Aorta (tissue), 5 donors: Measurements from ENCODE around the gene RAB3GAP1. TPM values are rescaled to one million over a fixed set of nuclear protein-coding genes. Genes with fewer than 3 reads are reported as not detected.
"Not testable (repeated sequence)": the region's sequence is repeated elsewhere in the genome, so short reads cannot be mapped to it uniquely, and the experiment has no call there.

Experiments used
- ATAC-seq: fragments of 200-7000 bp; cut with Tn5 transposase; one replicate; pipeline ENCODE4 v1.9.1; 2022; ENCODE audit warnings: moderate library complexity; ENCODE audit not compliant: low FRiP score
- DNase-seq, 2 donors: peaks; one replicate each; pipeline ENCODE4 v3.0.0-alpha.2; 2020
- H3K27ac ChIP-seq, 2 donors: one replicate each; pipeline ENCODE4 v1.5.1; 2013; ENCODE audit warnings: low read length in 2 of 2, mild to moderate bottlenecking in 2 of 2, moderate library complexity in 2 of 2, control low read depth in 1 of 2, inconsistent platforms in 1 of 2, low read depth in 1 of 2
- H3K27me3 ChIP-seq, 2 donors: one replicate each; pipeline ENCODE4 v1.6.1; 2013; ENCODE audit warnings: control low read depth in 1 of 2, low read length in 1 of 2, mild to moderate bottlenecking in 1 of 2, moderate library complexity in 1 of 2; ENCODE audit not compliant: insufficient read depth in 2 of 2, control insufficient read depth in 1 of 2
- H3K36me3 ChIP-seq, 2 donors: one replicate each; pipeline ENCODE4 v1.6.1; 2013; ENCODE audit warnings: control low read depth in 1 of 2, low read length in 1 of 2, mild to moderate bottlenecking in 1 of 2; ENCODE audit not compliant: insufficient read depth in 2 of 2, control insufficient read depth in 1 of 2
- H3K4me1 ChIP-seq, 2 donors: one replicate each; pipeline ENCODE4 v1.6.1; 2013; ENCODE audit warnings: low read length in 2 of 2, control low read depth in 1 of 2, mild to moderate bottlenecking in 1 of 2, moderate library complexity in 1 of 2; ENCODE audit not compliant: insufficient read depth in 2 of 2, control insufficient read depth in 1 of 2
- H3K4me3 ChIP-seq, 2 donors: one replicate each; pipeline ENCODE4 v1.5.1; 2013; ENCODE audit warnings: low read length in 2 of 2, control low read depth in 1 of 2, mild to moderate bottlenecking in 1 of 2
- H3K9me3 ChIP-seq: one replicate; pipeline ENCODE4 v1.6.1; 2013; ENCODE audit warnings: mild to moderate bottlenecking, low read length; ENCODE audit not compliant: control insufficient read depth
- WGBS, 2 donors: extraction: QIAGEN DNeasy Blood & Tissue Kit; methylation state at CpG; one replicate each; pipeline ENCODE4 v1.1.7; 2013; 5-methylcytosine and 5-hydroxymethylcytosine counted together
- intact Hi-C, 2 donors: fragments of 100-400 bp; cut with DNase I; formaldehyde crosslinking; loops; one replicate each; pipeline versions ENCODE4 v1.14.2 to v1.15.0; 2022
- polyA plus RNA-seq, 2 donors: library from polyadenylated mRNA; stranded (reverse); fragments of 200-250 nt; gene quantifications; one replicate each; pipeline ENCODE4 v1.2.3, GENCODE V29; 2013
- total RNA-seq, 2 donors: library from RNA; stranded (reverse); fragmentation: NEBNext Ultra II Directional; extraction: Animal tissue kit (Norgen Biotek cat#: 25700); gene quantifications; one replicate each; pipeline ENCODE4 v1.2.1, GENCODE V29; 2021
- donor health status: healthy with polysubstance abuse.
- donor health status: Bipolar disorder and iron deficiency.
- donor health status: DM: no; HTN: no; CAD: no.
- donor health status: DM: no; HTN: no; CAD: no.
- donor health status: DM: yes; HTN: yes; CAD: no.

Gene RAB3GAP1
- total and polyA plus RNA-seq, 4 donors: 30.2 to 86.1 (median 49.0) TPM

GRCh38 chr2:135066710-135067109 is 14.6 kb downstream of the RAB3GAP1 start:
- 0 to 9% methylated on average over 1 of the region's 1 CpG for WGBS, 2 donors
- intact Hi-C loops: no loop called here
- ATAC-seq: no peak

GRCh38 chr2:135072125-135072997 is 20.3 kb downstream of the RAB3GAP1 start:
- H3K36me3 ChIP-seq: no peaks in the 10 kb centered on the region
- H3K4me1 ChIP-seq: peaks cover 0 to 4% of the 10 kb centered on the region in 2 donors
- H3K27me3 ChIP-seq: no peaks in the 10 kb centered on the region
- intact Hi-C loops: no loop called here
- 96 to 99% methylated on average over 3 of the region's 3 CpGs for WGBS, 2 donors
- no peak overlapping the region for H3K4me3 ChIP-seq
- H3K9me3 ChIP-seq: no peaks in the 10 kb centered on the region
- H3K27ac ChIP-seq: no peak overlapping the region
- DNase-seq (no peak), ATAC-seq (no peak)

More at GRCh38 chr2:135066710-135067109, 14.6 kb downstream of the RAB3GAP1 start:
- Histone ChIP-seq H3K36me3 (peaks cover 0 to 1% of the 10 kb centered on the region in 2 donors), H3K9me3 (no peaks in the 10 kb centered on the region), H3K27ac (no peak overlapping the region), H3K27me3 (no peaks in the 10 kb centered on the region), H3K4me1 (no peaks in the 10 kb centered on the region), H3K4me3 (no peak overlapping the region)
- no peak for DNase-seq

GRCh38 chr2:135074216-135074615 is 22.1 kb downstream of the RAB3GAP1 start:
- Histone ChIP-seq H3K9me3 (no peaks in the 10 kb centered on the region), H3K27ac (no peak overlapping the region), H3K27me3 (no peaks in the 10 kb centered on the region), H3K4me1 (peaks cover 0 to 4% of the 10 kb centered on the region in 2 donors), H3K36me3 (no peaks in the 10 kb centered on the region), H3K4me3 (no peak overlapping the region)
- no peak for ATAC-seq
- intact Hi-C loops: no loop called here
- no peak for DNase-seq
- WGBS, 2 donors: 84 to 90% methylated on average over 3 of the region's 3 CpGs

GRCh38 chr2:135076556-135076955 is 24.5 kb downstream of the RAB3GAP1 start:
- intact Hi-C loops: no loop called here
- H3K9me3 ChIP-seq: no peaks in the 10 kb centered on the region
- WGBS, 2 donors: 97 to 98% methylated on average over 2 of the region's 2 CpGs
- H3K27me3 ChIP-seq: no peaks in the 10 kb centered on the region
- no peak for DNase-seq
- H3K36me3 ChIP-seq: no peaks in the 10 kb centered on the region
- peaks cover 2 to 4% of the 10 kb centered on the region in 2 donors for H3K4me1 ChIP-seq
- no peak for ATAC-seq
- no peak overlapping the region for H3K4me3 ChIP-seq
- no peak overlapping the region for H3K27ac ChIP-seq

- Histone ChIP-seq H3K27me3 (no peaks in the 10 kb centered on the region), H3K4me3 (no peak overlapping the region), H3K27ac (no peak overlapping the region), H3K4me1 (peaks cover under 1 to 2% of the 10 kb centered on the region in 2 donors), H3K9me3 (no peaks in the 10 kb centered on the region), H3K36me3 (no peaks in the 10 kb centered on the region)
- ATAC-seq: no peak
- no peak for DNase-seq
- intact Hi-C loops: no loop called here
Measured at GRCh38 chr2:135078417-135078816, 26.3 kb downstream of the RAB3GAP1 start.

GRCh38 chr2:135086222-135086621 is 34.1 kb downstream of the RAB3GAP1 start:
- Histone ChIP-seq H3K27me3 (no peaks in the 10 kb centered on the region), H3K27ac (no peak overlapping the region), H3K4me1 (no peaks in the 10 kb centered on the region), H3K4me3 (no peak overlapping the region), H3K9me3 (no peaks in the 10 kb centered on the region), H3K36me3 (no peaks in the 10 kb centered on the region)
- 75 to 86% methylated on average over 2 of the region's 2 CpGs for WGBS, 2 donors
- no peak for ATAC-seq
- DNase-seq: no peak
- intact Hi-C loops: no loop called here

GRCh38 chr2:135089597-135089996 is 37.5 kb downstream of the RAB3GAP1 start:
- H3K27ac ChIP-seq, H3K4me3 ChIP-seq, ATAC-seq, intact Hi-C loops, H3K4me1 ChIP-seq, H3K9me3 ChIP-seq, DNase-seq, H3K36me3 ChIP-seq, H3K27me3 ChIP-seq: not testable (repeated sequence)
- 98% methylated on average over 4 of the region's 4 CpGs for WGBS, 2 donors

- Histone ChIP-seq H3K27ac (no peak overlapping the region), H3K9me3 (no peaks in the 10 kb centered on the region), H3K4me1 (no peaks in the 10 kb centered on the region), H3K4me3 (no peak overlapping the region), H3K36me3 (no peaks in the 10 kb centered on the region), H3K27me3 (no peaks in the 10 kb centered on the region)
- intact Hi-C loops: no loop called here
- 92 to 96% methylated on average over 1 of the region's 1 CpG for WGBS, 2 donors
- no peak for ATAC-seq
- DNase-seq: no peak
Measured at GRCh38 chr2:135091681-135092080, 39.6 kb downstream of the RAB3GAP1 start.

- no peaks in the 10 kb centered on the region for H3K4me1 ChIP-seq
- H3K4me3 ChIP-seq: no peak overlapping the region
- ATAC-seq (no peak), DNase-seq (no peak)
- H3K27ac ChIP-seq: no peak overlapping the region
- H3K9me3 ChIP-seq: no peaks in the 10 kb centered on the region
- no peaks in the 10 kb centered on the region for H3K36me3 ChIP-seq
- H3K27me3 ChIP-seq: no peaks in the 10 kb centered on the region
- intact Hi-C loops: no loop called here
Measured at GRCh38 chr2:135093193-135093592, 41.1 kb downstream of the RAB3GAP1 start.
